ENCODE results near the gene CPNE5. TPM values are rescaled to one million over a fixed set of nuclear protein-coding genes. Genes with fewer than 3 reads are reported as not detected.

Gene CPNE5
- total and polyA plus RNA-seq, 7 donors: 0.03 to 1.7 (median 0.41) TPM

GRCh38 chr6:36772397-36772796 lies 66.8 kb downstream of the CPNE5 start:
- intact Hi-C loops (cut with DNase I): no loop called here
- Histone ChIP-seq H3K27me3 (ENCODE audit: insufficient read depth in 3 of 3, low read length in 2 of 3) (no peaks in the 10 kb centered on the region), H3K4me3 (no peak overlapping the region), H3K27ac (no peak overlapping the region), H3K4me1 (peaks cover 19% of the 10 kb centered on the region), H3K36me3 (ENCODE audit: insufficient read depth in 1 of 2, low read depth in 1 of 2) (no peaks in the 10 kb centered on the region), H3K9me3 (no peaks in the 10 kb centered on the region)
- WGBS, 3 donors: 94 to 95% (median 95%) methylated on average over 8 of the region's 8 CpGs
- no peak for ATAC-seq
- DNase-seq: no peak
- TF ChIP-seq CTCF (IDR thresholded peaks at IDR 0.05): no peak

GRCh38 chr6:36771145-36771544 lies 68.1 kb downstream of the CPNE5 start:
- intact Hi-C loops (cut with DNase I): no loop called here
- DNase-seq (no peak), ATAC-seq (no peak)
- H3K27me3 ChIP-seq (ENCODE audit: insufficient read depth in 3 of 3, low read length in 2 of 3): no peaks in the 10 kb centered on the region
- no peak overlapping the region for H3K27ac ChIP-seq
- 85 to 95% (median 87%) methylated on average over 2 of the region's 2 CpGs for WGBS, 3 donors
- no peak for TF ChIP-seq CTCF (IDR thresholded peaks at IDR 0.05)
- peaks cover 19% of the 10 kb centered on the region for H3K4me1 ChIP-seq
- H3K9me3 ChIP-seq: no peaks in the 10 kb centered on the region
- no peaks in the 10 kb centered on the region for H3K36me3 ChIP-seq (ENCODE audit: insufficient read depth in 1 of 2, low read depth in 1 of 2)
- no peak overlapping the region for H3K4me3 ChIP-seq

GRCh38 chr6:36769676-36770499 lies 69.4 kb downstream of the CPNE5 start:
- intact Hi-C loops (cut with DNase I): loop anchor here (2.0 to 10.0 kb wide), 6 partner anchors 73 to 447 kb away; partner anchors contain the start of genes MTCH1 (in 1 of the 2) and PIM1 (in 1 of the 2)
- Histone ChIP-seq H3K27ac (peak overlapping the region; percentile 85), H3K36me3 (ENCODE audit: insufficient read depth in 1 of 2, low read depth in 1 of 2) (no peaks in the 10 kb centered on the region), H3K4me1 (peaks cover 19% of the 10 kb centered on the region), H3K4me3 (no peak overlapping the region), H3K27me3 (ENCODE audit: insufficient read depth in 3 of 3, low read length in 2 of 3) (no peaks in the 10 kb centered on the region), H3K9me3 (no peaks in the 10 kb centered on the region)
- WGBS, 3 donors: 73 to 80% (median 74%) methylated on average over 18 of the region's 18 CpGs
- ATAC-seq (peak in 3 of 4 donors; percentile 30 to 45 (median 36)), DNase-seq (peak in 1 of 2 donors; percentile 52)
- no peak for TF ChIP-seq CTCF (IDR thresholded peaks at IDR 0.05)

GRCh38 chr6:36769183-36769675 lies 70.0 kb downstream of the CPNE5 start:
- no peak for TF ChIP-seq CTCF (IDR thresholded peaks at IDR 0.05)
- no peaks in the 10 kb centered on the region for H3K9me3 ChIP-seq
- peak overlapping the region; percentile 85 for H3K27ac ChIP-seq
- peak; percentile 80 to 91 (median 87) for ATAC-seq
- peaks cover 19% of the 10 kb centered on the region for H3K4me1 ChIP-seq
- intact Hi-C loops (cut with DNase I): loop anchor here (2.0 to 10.0 kb wide), 6 partner anchors 74 to 448 kb away; partner anchors contain the start of genes MTCH1 (in 1 of the 2) and PIM1 (in 1 of the 2)
- peak; percentile 40 to 65 for DNase-seq
- H3K4me3 ChIP-seq: no peak overlapping the region
- no peaks in the 10 kb centered on the region for H3K36me3 ChIP-seq (ENCODE audit: insufficient read depth in 1 of 2, low read depth in 1 of 2)
- H3K27me3 ChIP-seq (ENCODE audit: insufficient read depth in 3 of 3, low read length in 2 of 3): no peaks in the 10 kb centered on the region
- 21 to 32% (median 30%) methylated on average over 7 of the region's 7 CpGs for WGBS, 3 donors

All from psoas muscle (tissue), 8 donors.